HCT116 (cell line): ENCODE data around the gene ACTN4. TPM values are rescaled to one million over a fixed set of nuclear protein-coding genes. Genes with fewer than 3 reads are reported as not detected.
A peak's percentile ranks its signal among the peaks of the same experiment; 100 is the strongest.

ENCODE experiments used
- ATAC-seq: fragments of 200-7000 bp; cut with Tn5 transposase; 2 replicates; pipeline ENCODE4 v1.9.1; 2020; ENCODE audit warnings: mild to moderate bottlenecking, moderate library complexity
- BruUV-seq: library from RNA; stranded (reverse); fragments of 400-500 nt; replicated peaks from 2 replicates; lab custom pipeline; 2021; lab: Mats Ljungman, UMichigan
- CTCF ChIA-PET: fragments of 300-600 bp; sonication (Branson Sonifier 250); formaldehyde crosslinking; loops from one replicate; lab custom pipeline; 2021; ENCODE audit warnings: antibody characterized with exemption; lab: Charles Lee
- POLR2A ChIA-PET: fragments of 300-600, 350-600 bp; sonication (Branson Sonifier 250); formaldehyde crosslinking; loops from one replicate; lab custom pipeline; 2021; ENCODE audit warnings: antibody characterized with exemption; lab: Charles Lee
- RAD21 ChIA-PET, 2 experiments: fragments of 300-600 bp; sonication (Branson Sonifier 250); formaldehyde crosslinking; loops; one replicate each; lab custom pipeline; 2023; ENCODE audit warnings: low total read pairs in 2 of 2; ENCODE audit not compliant: uncharacterized antibody in 2 of 2, unreplicated experiment in 2 of 2, low non-redundant PET in 1 of 2; lab: Charles Lee
- DNase-seq: peaks from one replicate; pipeline ENCODE4 v3.0.0-alpha.2; 2010; ENCODE audit warnings: low read depth, low spot score
- H2AFZ ChIP-seq: fragments of 200-600 bp; shearing (Covaris generic), sonication (generic); 2 replicates; pipeline ENCODE4 v1.6.1; 2017; ENCODE audit warnings: low read depth, mixed run types, mixed read lengths, antibody characterized with exemption, low read length; ENCODE audit not compliant: poor library complexity, severe bottlenecking
- H3K27ac ChIP-seq: 2 replicates; pipeline ENCODE4 v1.5.1; 2012; ENCODE audit warnings: low read depth, low read length
- H3K27me3 ChIP-seq: fragments of 200-600 bp; sonication (generic); 2 replicates; pipeline ENCODE4 v1.6.1; 2016; ENCODE audit warnings: mixed run types, low read length, mixed read lengths; ENCODE audit not compliant: insufficient read depth
- H3K36me3 ChIP-seq, 2 experiments: fragments of 200-500 bp in 1 of 2; fragments of 200-600 bp in 1 of 2; sonication (Bioruptor generic) in 1 of 2; sonication (generic) in 1 of 2; 2 replicates each; pipeline versions ENCODE4 v1.5.1 to v1.6.1; 2014 to 2016; ENCODE audit warnings: low read length in 2 of 2, inconsistent platforms in 1 of 2, mixed read lengths in 1 of 2, mixed run types in 1 of 2; ENCODE audit not compliant: insufficient read depth in 2 of 2, control insufficient read depth in 1 of 2
- H3K4me1 ChIP-seq, 2 experiments: fragments of 200-600 bp in 1 of 2; sonication (generic) in 1 of 2; 2 replicates each; pipeline versions ENCODE4 v1.5.1 to v1.6.1; 2012 to 2017; ENCODE audit warnings: low read length in 2 of 2, inconsistent platforms in 1 of 2, mild to moderate bottlenecking in 1 of 2, mixed read lengths in 1 of 2, mixed run types in 1 of 2, moderate library complexity in 1 of 2; ENCODE audit not compliant: insufficient read depth in 2 of 2, control insufficient read depth in 1 of 2
- H3K4me2 ChIP-seq: fragments of 200-600 bp; sonication (generic); 2 replicates; pipeline ENCODE4 v1.6.1; 2017; ENCODE audit warnings: mixed run types, low read length, mixed read lengths
- H3K4me3 ChIP-seq, 2 experiments: fragments of 200-600 bp in 1 of 2; sonication (generic) in 1 of 2; replicated peaks in 1 of 2; 2 replicates each; pipeline ENCODE4 v1.5.1; 2011 to 2016; ENCODE audit warnings: low read length in 2 of 2, control low read depth in 1 of 2, low read depth in 1 of 2, mild to moderate bottlenecking in 1 of 2, mixed read lengths in 1 of 2, mixed run types in 1 of 2
- H3K79me2 ChIP-seq: fragments of 200-600 bp; sonication (generic); 2 replicates; pipeline ENCODE4 v1.6.1; 2017; ENCODE audit warnings: mild to moderate bottlenecking, mixed run types, low read length, moderate library complexity, mixed read lengths; ENCODE audit not compliant: insufficient read depth
- H3K9ac ChIP-seq: fragments of 200-600 bp; sonication (generic); 2 replicates; pipeline ENCODE4 v1.6.1; 2016; ENCODE audit warnings: low read length, mixed read lengths
- H3K9me2 ChIP-seq: fragments of 200-600 bp; sonication (generic), shearing (Covaris generic); 2 replicates; pipeline ENCODE4 v1.6.1; 2017; ENCODE audit warnings: mixed run types, mild to moderate bottlenecking, moderate library complexity; ENCODE audit not compliant: insufficient read depth
- H3K9me3 ChIP-seq, 2 experiments: fragments of 200-500 bp in 1 of 2; fragments of 200-600 bp in 1 of 2; sonication (Bioruptor generic) in 1 of 2; sonication (generic) in 1 of 2; 2 replicates each; pipeline ENCODE4 v1.6.1; 2014 to 2017; ENCODE audit warnings: low read length in 2 of 2, mixed read lengths in 2 of 2, inconsistent platforms in 1 of 2, low read depth in 1 of 2, mild to moderate bottlenecking in 1 of 2, mixed run types in 1 of 2, moderate library complexity in 1 of 2; ENCODE audit not compliant: control insufficient read depth in 1 of 2, insufficient read depth in 1 of 2
- H4K20me1 ChIP-seq: fragments of 200-600 bp; sonication (generic), shearing (Covaris generic); 2 replicates; pipeline ENCODE4 v1.6.1; 2017; ENCODE audit warnings: mixed run types, mild to moderate bottlenecking, moderate library complexity; ENCODE audit not compliant: insufficient read depth
- CBX3 ChIP-seq: IDR thresholded peaks from 2 replicates; pipeline ENCODE4 v1.6.1; 2012; ENCODE audit warnings: low read depth
- CTCF ChIP-seq, 3 experiments: fragments of 200-600 bp in 1 of 3; sonication (generic) in 1 of 3; IDR thresholded peaks in 2 of 3; conservative IDR thresholded peaks in 1 of 3; 2 replicates each; pipeline ENCODE4 v1.5.1; 2012 to 2017; ENCODE audit warnings: low read depth in 2 of 3, low read length in 2 of 3, antibody characterized with exemption in 1 of 3, borderline replicate concordance in 1 of 3, control low read depth in 1 of 3, mild to moderate bottlenecking in 1 of 3, mixed read lengths in 1 of 3, mixed run types in 1 of 3, moderate library complexity in 1 of 3; ENCODE audit not compliant: insufficient read depth in 1 of 3
- EZH2 ChIP-seq: fragments of 200-600 bp; sonication (generic); IDR thresholded peaks from 2 replicates; pipeline ENCODE4 v1.6.1; 2017; ENCODE audit warnings: antibody characterized with exemption, mixed run types
- FOSL1 ChIP-seq: IDR thresholded peaks from 2 replicates; pipeline ENCODE4 v1.6.1; 2012; ENCODE audit warnings: low read depth
- JUND ChIP-seq: IDR thresholded peaks from 2 replicates; pipeline ENCODE4 v1.6.1; 2012
- POLR2A ChIP-seq: IDR thresholded peaks from 2 replicates; pipeline ENCODE4 v1.7.0; 2011; ENCODE audit warnings: borderline replicate concordance; ENCODE audit not compliant: insufficient read depth, insufficient read length; ENCODE audit errors: extremely low read depth
- SIN3A ChIP-seq: IDR thresholded peaks from 2 replicates; pipeline ENCODE4 v1.6.1; 2012; ENCODE audit warnings: low read depth
- SRF ChIP-seq: IDR thresholded peaks from 2 replicates; pipeline ENCODE4 v1.6.1; 2012; ENCODE audit warnings: low read depth
- YY1 ChIP-seq: IDR thresholded peaks from 2 replicates; pipeline ENCODE4 v1.6.1; 2011; ENCODE audit warnings: low read length, low read depth, moderate library complexity, mild to moderate bottlenecking; ENCODE audit not compliant: insufficient replicate concordance; ENCODE audit errors: extremely low read depth
- ZFX ChIP-seq: fragments of 450-650 bp; IDR thresholded peaks from 2 replicates; pipeline ENCODE4 v1.6.1; 2017
- intact Hi-C: fragments of 100-400 bp; cut with micrococcal nuclease; formaldehyde crosslinking; loops from 2 replicates; pipeline ENCODE4 v1.10.0; 2022
- total RNA-seq: library from RNA; stranded (reverse); gene quantifications from one replicate; pipeline ENCODE4 v1.2.1, GENCODE V29; 2021; ENCODE audit not compliant: unreplicated experiment

Gene ACTN4
- total RNA-seq, 1 experiment from 2014 or later, result 651 TPM

- peaks cover 11% of the 10 kb centered on the region; the same call in 1 of the 2 replicates for H4K20me1 ChIP-seq
- ChIA-PET POLR2A (no interaction called here), CTCF (interaction anchor here (0.6 kb wide), 1 partner anchor 440 kb away, joined by 3 read pairs; no protein-coding TSS in a partner anchor), RAD21 (no interaction called here)
- H3K4me1 ChIP-seq, result peaks cover 77 to 95% of the 10 kb centered on the region in 2 experiments
- H2AFZ ChIP-seq, result no peak overlapping the region
- peaks cover 100% of the 10 kb centered on the region for H3K79me2 ChIP-seq
- no peaks in the 10 kb centered on the region for H3K27me3 ChIP-seq
- no peak for TF ChIP-seq POLR2A
- TF ChIP-seq YY1, result no peak
- no peak for TF ChIP-seq ZFX
- TF ChIP-seq JUND, result no peak
- no peak for TF ChIP-seq FOSL1
- no peak for TF ChIP-seq CTCF (IDR thresholded peaks at IDR 0.05 in 2 of 3, conservative IDR thresholded peaks at IDR 0.05 in 1 of 3; ENCODE audit: borderline replicate concordance in 1 of 3, insufficient read depth in 1 of 3, low read depth in 2 of 3, low read length in 2 of 3)
- no peak for TF ChIP-seq SIN3A
- no peak for TF ChIP-seq EZH2
- TF ChIP-seq CBX3, result no peak
- TF ChIP-seq SRF, result no peak
- peak overlapping the region; percentile 25 for H3K4me2 ChIP-seq
- peaks cover 7 to 22% of the 10 kb centered on the region in 2 experiments; a peak in 2 of 4 replicates for H3K36me3 ChIP-seq
- intact Hi-C loops, result no loop called here
- H3K9me2 ChIP-seq, result no peaks in the 10 kb centered on the region
- H3K9ac ChIP-seq, result peak overlapping the region; percentile 26; the same call in 1 of the 2 replicates
- no peak overlapping the region for H3K4me3 ChIP-seq
- DNase-seq, result no peak
- no peak for ATAC-seq
- BruUV-seq, result no TSS peak
- H3K9me3 ChIP-seq, result no peaks in the 10 kb centered on the region
- peak overlapping the region; percentile 17; the same call in 1 of the 2 replicates for H3K27ac ChIP-seq
These were observed 17.9 kb downstream of the ACTN4 start for GRCh38 chr19:38665219-38665931.
